Gastroesophageal sphincter (tissue), 3 donors: ENCODE measurements around the gene RAD51B.

Experiments used
- EP300 ChIP-seq: sonication (generic); formaldehyde crosslinking; IDR thresholded peaks from one replicate; pipeline ENCODE4 v1.6.1; 2017; ENCODE audit warnings: antibody characterized with exemption, mild to moderate bottlenecking
- POLR2A ChIP-seq, 2 donors: fragments of 450-650 bp; IDR thresholded peaks; one replicate each; pipeline ENCODE4 v1.6.1; 2017; ENCODE audit warnings: antibody characterized with exemption in 2 of 2, mild to moderate bottlenecking in 2 of 2, moderate library complexity in 1 of 2
- TF ChIP-seq, protein P1 (sequence below), 4 experiments: fragments of 200-600 bp in 2 of 4; fragments of 450-650 bp in 2 of 4; sonication (generic) in 1 of 4; IDR thresholded peaks; one replicate each; pipeline ENCODE4 v1.5.1; 2017 to 2019; ENCODE audit warnings: antibody characterized with exemption in 4 of 4, mild to moderate bottlenecking in 2 of 4, moderate library complexity in 2 of 4

DNA sequence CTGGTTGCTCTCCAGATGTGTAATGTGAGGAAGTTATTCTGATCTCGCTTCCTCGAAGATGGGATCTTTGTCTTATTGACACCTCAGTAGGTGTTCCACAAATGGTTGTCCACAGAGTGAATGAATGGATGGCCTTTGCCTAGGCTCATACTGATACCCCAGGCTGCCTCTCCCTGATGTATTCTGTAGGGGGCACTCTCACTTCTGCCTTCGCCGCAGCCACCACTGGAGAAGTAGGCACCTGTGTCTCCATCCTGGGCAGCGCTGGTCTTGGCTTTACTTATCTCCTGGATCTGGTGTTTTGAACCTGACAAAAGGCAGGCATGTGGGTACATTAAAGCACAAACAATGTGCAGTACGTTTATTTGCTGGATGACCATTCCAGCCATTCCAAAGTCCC lies 891.2 kb downstream of the RAD51B start:
- TF ChIP-seq, protein P1, sequence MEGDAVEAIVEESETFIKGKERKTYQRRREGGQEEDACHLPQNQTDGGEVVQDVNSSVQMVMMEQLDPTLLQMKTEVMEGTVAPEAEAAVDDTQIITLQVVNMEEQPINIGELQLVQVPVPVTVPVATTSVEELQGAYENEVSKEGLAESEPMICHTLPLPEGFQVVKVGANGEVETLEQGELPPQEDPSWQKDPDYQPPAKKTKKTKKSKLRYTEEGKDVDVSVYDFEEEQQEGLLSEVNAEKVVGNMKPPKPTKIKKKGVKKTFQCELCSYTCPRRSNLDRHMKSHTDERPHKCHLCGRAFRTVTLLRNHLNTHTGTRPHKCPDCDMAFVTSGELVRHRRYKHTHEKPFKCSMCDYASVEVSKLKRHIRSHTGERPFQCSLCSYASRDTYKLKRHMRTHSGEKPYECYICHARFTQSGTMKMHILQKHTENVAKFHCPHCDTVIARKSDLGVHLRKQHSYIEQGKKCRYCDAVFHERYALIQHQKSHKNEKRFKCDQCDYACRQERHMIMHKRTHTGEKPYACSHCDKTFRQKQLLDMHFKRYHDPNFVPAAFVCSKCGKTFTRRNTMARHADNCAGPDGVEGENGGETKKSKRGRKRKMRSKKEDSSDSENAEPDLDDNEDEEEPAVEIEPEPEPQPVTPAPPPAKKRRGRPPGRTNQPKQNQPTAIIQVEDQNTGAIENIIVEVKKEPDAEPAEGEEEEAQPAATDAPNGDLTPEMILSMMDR (IDR thresholded peaks at IDR 0.05), result no peak
- TF ChIP-seq EP300 (no peak), POLR2A (IDR thresholded peaks at IDR 0.05) (no peak)
